H1 (cell line): Measurements from ENCODE around the gene CRYBG1.

Experiments
- ATF2 ChIP-seq: IDR thresholded peaks from 2 replicates; pipeline ENCODE4 v1.6.1; 2012; ENCODE audit warnings: low read length, inconsistent platforms
- BRCA1 ChIP-seq: IDR thresholded peaks from 2 replicates; pipeline ENCODE4 v1.6.1; 2012; ENCODE audit warnings: low read depth, low read length, improper control_type of control experiment
- CTCF ChIP-seq, 3 experiments: IDR thresholded peaks; 1 replicate in 2 of 3; 2 replicates in 1 of 3; pipeline versions ENCODE4 v1.5.1 to v1.6.1; 2011; ENCODE audit warnings: low read length in 3 of 3, mild to moderate bottlenecking in 3 of 3, inconsistent platforms in 2 of 3, low read depth in 1 of 3, moderate library complexity in 1 of 3; ENCODE audit not compliant: insufficient read depth in 1 of 3; ENCODE audit errors: control extremely low read depth in 1 of 3
- EGR1 ChIP-seq: IDR thresholded peaks from 2 replicates; pipeline ENCODE4 v1.6.1; 2011; ENCODE audit warnings: low read depth, low read length, borderline replicate concordance
- HDAC6 ChIP-seq: IDR thresholded peaks from one replicate; pipeline ENCODE4 v1.7.1; 2012; ENCODE audit warnings: low read depth, mild to moderate bottlenecking, inconsistent platforms, low read length, moderate library complexity
- RAD21 ChIP-seq, 2 experiments: IDR thresholded peaks in 1 of 2; conservative IDR thresholded peaks in 1 of 2; 2 replicates each; pipeline ENCODE4 v1.6.1; 2011; ENCODE audit warnings: low read depth in 2 of 2, low read length in 2 of 2, improper control_type of control experiment in 1 of 2, inconsistent platforms in 1 of 2, mild to moderate bottlenecking in 1 of 2, moderate library complexity in 1 of 2
- RBBP5 ChIP-seq: IDR thresholded peaks from 2 replicates; pipeline ENCODE4 v1.7.1; 2012; ENCODE audit warnings: low read depth, mild to moderate bottlenecking, inconsistent platforms, low read length, moderate library complexity, borderline replicate concordance
- SP1 ChIP-seq: IDR thresholded peaks from 2 replicates; pipeline ENCODE4 v1.6.1; 2011; ENCODE audit warnings: low read depth, low read length
- SP4 ChIP-seq: IDR thresholded peaks from 2 replicates; pipeline ENCODE4 v1.6.1; 2012; ENCODE audit warnings: low read length, inconsistent platforms
- TCF12 ChIP-seq: IDR thresholded peaks from 2 replicates; pipeline ENCODE4 v1.6.1; 2011; ENCODE audit warnings: low read depth, mild to moderate bottlenecking, low read length
- TF ChIP-seq, protein P1 (sequence below): IDR thresholded peaks from 2 replicates; pipeline ENCODE4 v1.6.1; 2011; ENCODE audit warnings: low read length, improper control_type of control experiment

DNA sequence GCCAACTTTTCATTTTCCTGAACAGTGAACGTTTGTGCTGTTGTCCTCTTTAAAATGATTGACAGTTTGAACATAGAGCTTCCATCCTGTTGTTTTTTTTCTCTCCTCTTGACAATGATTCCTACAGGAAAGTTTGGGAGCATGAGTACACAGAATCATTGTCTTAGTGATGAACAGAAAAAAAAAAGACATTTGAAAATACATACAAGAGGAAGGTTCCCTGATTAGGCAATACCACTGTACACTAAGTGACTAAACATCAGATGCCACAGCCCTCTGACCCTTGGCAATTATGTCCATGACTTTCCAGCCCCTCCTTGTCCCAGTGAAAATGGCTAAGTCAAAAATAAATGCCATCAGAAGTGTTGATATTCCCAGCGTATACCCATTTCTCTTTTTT lies 197.3 kb downstream of the CRYBG1 start:
- TF ChIP-seq CTCF (IDR thresholded peaks at IDR 0.05; ENCODE audit: control extremely low read depth in 1 of 3, insufficient read depth in 1 of 3, low read depth in 1 of 3, low read length in 3 of 3) (no peak), HDAC6 (no peak), ATF2 (no peak), SP4 (no peak), RAD21 (IDR thresholded peaks at IDR 0.05 in 1 of 2, conservative IDR thresholded peaks at IDR 0.05 in 1 of 2; ENCODE audit: low read depth in 2 of 2, low read length in 2 of 2) (no peak), BRCA1 (no peak), TCF12 (no peak), SP1 (no peak), EGR1 (no peak), RBBP5 (no peak)
- TF ChIP-seq, protein P1, sequence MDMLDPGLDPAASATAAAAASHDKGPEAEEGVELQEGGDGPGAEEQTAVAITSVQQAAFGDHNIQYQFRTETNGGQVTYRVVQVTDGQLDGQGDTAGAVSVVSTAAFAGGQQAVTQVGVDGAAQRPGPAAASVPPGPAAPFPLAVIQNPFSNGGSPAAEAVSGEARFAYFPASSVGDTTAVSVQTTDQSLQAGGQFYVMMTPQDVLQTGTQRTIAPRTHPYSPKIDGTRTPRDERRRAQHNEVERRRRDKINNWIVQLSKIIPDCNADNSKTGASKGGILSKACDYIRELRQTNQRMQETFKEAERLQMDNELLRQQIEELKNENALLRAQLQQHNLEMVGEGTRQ = no peak
